HG02970 (cell line): ENCODE results near the gene KIF1A.
"Not testable (repeated sequence)": the region's sequence is repeated elsewhere in the genome, so short reads cannot be mapped to it uniquely, and the experiment has no call there.

Source experiments
- ATAC-seq: cut with Tn5 transposase; IDR thresholded peaks from one replicate; pipeline ENCODE4 v1.9.1; 2021; ENCODE audit warnings: mild to moderate bottlenecking, moderate library complexity, moderate number of reproducible peaks; ENCODE audit not compliant: unreplicated experiment, low FRiP score

KIF1A gene

GRCh38 chr2:240846873-240847595 is 27.0 kb upstream of the KIF1A start:
- ATAC-seq = no peak

GRCh38 chr2:240846309-240846708 is 26.3 kb upstream of the KIF1A start:
- not testable (repeated sequence) for ATAC-seq

GRCh38 chr2:240840435-240841060 is 20.5 kb upstream of the KIF1A start:
- no peak for ATAC-seq

DNA sequence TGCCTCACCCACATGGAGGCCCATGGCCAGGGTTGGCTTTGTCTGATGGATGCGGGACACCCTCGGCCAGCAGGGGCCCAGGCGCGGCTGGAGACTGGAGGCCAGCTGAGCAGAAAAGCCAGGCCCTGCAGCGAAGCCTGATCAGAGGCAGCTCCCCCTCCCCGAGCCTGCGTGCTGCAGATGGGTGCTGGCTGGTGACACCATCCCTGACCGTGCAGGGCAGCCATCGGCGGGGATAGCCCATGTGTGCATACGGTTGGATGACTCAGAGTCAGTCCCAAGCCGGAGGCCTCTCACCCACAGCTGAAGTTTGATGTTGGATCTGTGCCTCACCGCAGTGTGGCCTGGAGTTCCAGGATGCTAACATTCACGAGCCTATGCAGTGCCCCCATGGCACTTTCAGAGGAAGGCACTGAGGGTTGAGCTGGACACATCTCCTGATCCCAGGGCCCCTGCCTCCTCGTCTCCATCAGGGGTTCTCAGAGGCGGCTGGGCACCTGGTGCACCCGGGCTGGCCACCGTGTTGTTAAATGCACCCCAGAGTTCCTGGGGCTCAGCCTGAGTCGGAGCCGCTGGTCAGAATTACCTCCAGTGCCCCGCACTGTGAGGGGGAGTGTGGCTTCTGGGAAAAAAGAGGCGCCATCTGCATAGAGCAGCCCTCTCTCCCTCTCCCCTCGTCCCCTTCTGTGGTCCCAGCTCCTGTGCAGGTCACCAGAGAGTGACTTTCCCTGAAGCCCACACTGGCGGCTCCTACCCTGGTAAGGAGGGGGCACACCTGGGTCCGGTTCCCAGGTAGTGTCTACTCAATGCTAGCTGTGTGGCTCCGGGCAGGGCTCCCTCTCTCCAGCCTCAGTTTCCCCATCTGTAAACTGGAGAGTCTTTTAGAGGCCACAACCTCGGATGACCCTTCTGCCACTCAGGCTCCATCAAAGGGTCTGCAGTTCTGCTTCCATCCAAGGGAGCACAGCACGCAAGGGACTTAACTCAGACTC is 19.4 kb upstream of the KIF1A start:
- ATAC-seq = no peak

GRCh38 chr2:240837621-240838020 is 17.6 kb upstream of the KIF1A start:
- ATAC-seq = no peak

DNA sequence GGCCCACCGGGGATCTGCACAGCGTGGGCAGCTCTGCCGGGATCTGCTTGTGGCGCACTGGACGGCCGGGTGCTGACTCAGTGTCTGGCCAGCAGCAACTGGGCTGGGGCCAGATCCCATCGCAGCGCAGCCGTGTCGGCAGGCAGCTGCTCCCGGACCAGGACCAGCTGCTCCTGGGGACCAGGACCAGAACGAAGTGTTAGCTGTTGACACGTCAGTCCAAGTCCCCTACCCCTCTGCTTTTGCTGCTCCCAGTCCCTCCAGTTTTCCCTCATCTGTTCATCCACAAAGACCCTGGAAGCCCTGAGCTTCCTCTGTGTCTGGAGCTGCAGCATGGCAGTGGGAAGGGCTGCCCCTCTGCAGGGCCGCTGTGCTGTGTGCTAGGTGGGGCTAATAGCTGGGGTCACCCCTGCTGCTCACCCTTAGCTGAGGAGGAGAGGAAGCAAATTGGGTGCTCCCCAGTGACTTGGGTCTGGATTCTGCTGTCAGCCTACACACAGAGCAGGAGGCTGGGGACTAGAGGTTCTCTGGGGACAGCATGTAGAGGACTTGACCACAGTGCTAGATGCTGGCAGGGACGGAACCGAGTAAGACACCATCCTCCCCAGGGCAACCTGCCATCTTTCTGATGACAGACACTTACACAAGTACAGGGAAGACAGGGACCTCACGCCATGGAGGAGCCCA is 16.9 kb upstream of the KIF1A start:
- ATAC-seq = no peak

- no peak for ATAC-seq
These were observed 15.5 kb upstream of the KIF1A start for GRCh38 chr2:240835528-240835927.

DNA sequence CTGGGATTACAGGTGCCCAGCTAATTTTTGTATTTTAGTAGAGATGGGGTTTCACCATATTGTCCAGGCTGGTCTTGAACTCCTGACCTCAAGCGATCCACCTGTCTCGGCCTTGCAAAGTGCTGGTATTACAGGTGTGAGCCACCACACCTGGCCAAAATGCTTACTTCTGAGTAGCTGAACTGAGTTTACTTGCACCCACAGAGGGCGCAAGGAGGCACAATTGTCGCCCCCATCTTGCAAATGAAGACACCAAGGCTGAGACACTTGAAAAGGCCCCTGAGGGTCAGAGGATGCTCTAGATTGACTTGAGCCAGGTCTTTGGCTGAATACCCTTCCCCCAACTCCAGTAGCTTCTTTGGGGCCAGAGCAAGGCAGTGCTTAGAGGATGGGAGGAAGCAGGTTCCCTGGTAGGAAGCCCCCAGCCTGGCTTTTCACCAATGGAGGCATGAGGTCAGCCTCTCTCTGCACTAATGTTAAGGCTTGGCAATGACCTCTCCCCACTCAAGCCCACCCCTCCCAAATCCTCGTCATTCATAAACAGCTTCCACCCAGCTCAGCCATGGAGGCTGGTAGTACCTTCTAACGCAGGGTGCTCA is 14.5 kb upstream of the KIF1A start:
- ATAC-seq = no peak

- no peak for ATAC-seq
These were observed 13.8 kb upstream of the KIF1A start for GRCh38 chr2:240833724-240834285.

DNA sequence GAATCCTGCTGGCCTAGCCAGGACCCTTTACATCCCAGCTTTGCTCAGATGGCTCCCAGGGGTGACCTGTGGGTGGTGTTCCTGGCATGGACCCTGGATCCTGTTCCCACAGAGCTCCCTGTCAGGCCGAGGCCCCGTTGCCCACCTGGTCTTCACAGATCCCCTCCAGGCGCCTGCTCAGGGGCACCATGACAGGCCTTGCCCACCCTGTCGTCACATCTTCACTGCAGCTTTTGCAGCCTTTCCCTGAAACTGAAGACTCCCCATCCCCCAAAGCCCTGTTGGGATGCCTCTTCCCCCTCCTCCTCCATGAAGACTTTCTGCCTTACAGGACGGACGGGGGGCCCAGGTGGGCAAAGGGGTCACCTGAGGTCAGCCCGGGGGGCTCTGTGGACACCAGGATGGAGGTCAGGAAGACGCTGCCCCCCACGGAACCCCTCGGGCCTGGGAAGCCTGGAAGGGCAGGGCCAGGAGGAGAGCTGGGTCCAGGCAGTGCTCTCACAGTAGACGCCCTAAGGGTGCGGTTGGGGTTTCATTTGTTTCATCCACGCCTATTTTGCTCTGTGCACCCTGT is 13.0 kb upstream of the KIF1A start:
- ATAC-seq = no peak

GRCh38 chr2:240832205-240832727 is 12.2 kb upstream of the KIF1A start:
- peak; percentile 83 for ATAC-seq

DNA sequence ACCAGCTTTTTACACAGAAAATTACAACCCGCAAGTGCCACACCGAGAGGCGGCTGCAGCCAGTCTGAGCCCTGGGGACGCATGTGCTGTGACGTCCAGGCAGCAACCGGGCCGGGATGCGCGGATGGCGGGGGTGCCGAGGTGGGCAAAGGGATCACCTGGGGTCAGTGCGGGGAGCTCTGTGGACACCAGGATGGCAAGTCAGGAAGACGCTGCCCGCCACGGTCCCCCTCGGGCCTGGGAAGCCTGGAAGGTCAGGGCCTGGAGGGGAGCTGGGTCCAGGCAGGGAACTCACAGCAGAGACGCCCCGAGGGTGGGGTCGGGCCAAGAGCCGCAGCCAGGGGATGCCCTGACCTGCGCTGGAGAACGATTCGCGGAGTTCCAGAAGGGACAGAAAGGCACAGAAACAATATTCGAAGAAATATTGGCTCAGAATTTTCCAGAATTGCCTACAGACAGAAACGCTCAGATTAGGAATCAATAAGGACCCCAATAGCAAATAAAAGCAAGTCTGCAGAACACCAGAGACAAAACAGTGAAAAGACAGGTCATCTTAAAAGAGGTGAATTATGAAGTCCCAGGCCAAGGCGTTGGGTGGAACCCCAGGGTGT is 11.7 kb upstream of the KIF1A start:
- ATAC-seq = no peak

GRCh38 chr2:240825476-240825875 is 5.5 kb upstream of the KIF1A start:
- ATAC-seq = no peak

- no peak for ATAC-seq
These were observed 3.7 kb upstream of the KIF1A start for GRCh38 chr2:240823449-240824336.

- ATAC-seq = no peak
These were observed 2.3 kb upstream of the KIF1A start for GRCh38 chr2:240822280-240822847.

- ATAC-seq = no peak
These were observed 1.4 kb upstream of the KIF1A start for GRCh38 chr2:240821429-240821778.

- no peak for ATAC-seq
These were observed 799 bp upstream of the KIF1A start for GRCh38 chr2:240820607-240821428.
